NB4 (cell line): ENCODE data around the gene CACTIN.

Experiments
- DNase-seq: peaks from one replicate; pipeline ENCODE4 v3.0.0; 2010; ENCODE audit warnings: low read depth
- H3K4me3 ChIP-seq: one replicate; pipeline ENCODE4 v1.5.1; 2011; ENCODE audit warnings: mild to moderate bottlenecking, low read depth, low read length, moderate library complexity
- MAX ChIP-seq: IDR thresholded peaks from 2 replicates; pipeline ENCODE4 v1.6.1; 2011; ENCODE audit warnings: low read depth, low read length
- MYC ChIP-seq: IDR thresholded peaks from 2 replicates; pipeline ENCODE4 v1.6.1; 2011; ENCODE audit warnings: low read depth, low read length
- POLR2A ChIP-seq: IDR thresholded peaks from 2 replicates; pipeline ENCODE4 v1.6.1; 2011; ENCODE audit warnings: mild to moderate bottlenecking; ENCODE audit not compliant: insufficient read length; ENCODE audit errors: extremely low read depth
- TF ChIP-seq, protein P1 (sequence below): IDR thresholded peaks from one replicate; pipeline ENCODE4 v1.5.1; 2012; ENCODE audit warnings: low read depth, low read length

Gene CACTIN

DNA sequence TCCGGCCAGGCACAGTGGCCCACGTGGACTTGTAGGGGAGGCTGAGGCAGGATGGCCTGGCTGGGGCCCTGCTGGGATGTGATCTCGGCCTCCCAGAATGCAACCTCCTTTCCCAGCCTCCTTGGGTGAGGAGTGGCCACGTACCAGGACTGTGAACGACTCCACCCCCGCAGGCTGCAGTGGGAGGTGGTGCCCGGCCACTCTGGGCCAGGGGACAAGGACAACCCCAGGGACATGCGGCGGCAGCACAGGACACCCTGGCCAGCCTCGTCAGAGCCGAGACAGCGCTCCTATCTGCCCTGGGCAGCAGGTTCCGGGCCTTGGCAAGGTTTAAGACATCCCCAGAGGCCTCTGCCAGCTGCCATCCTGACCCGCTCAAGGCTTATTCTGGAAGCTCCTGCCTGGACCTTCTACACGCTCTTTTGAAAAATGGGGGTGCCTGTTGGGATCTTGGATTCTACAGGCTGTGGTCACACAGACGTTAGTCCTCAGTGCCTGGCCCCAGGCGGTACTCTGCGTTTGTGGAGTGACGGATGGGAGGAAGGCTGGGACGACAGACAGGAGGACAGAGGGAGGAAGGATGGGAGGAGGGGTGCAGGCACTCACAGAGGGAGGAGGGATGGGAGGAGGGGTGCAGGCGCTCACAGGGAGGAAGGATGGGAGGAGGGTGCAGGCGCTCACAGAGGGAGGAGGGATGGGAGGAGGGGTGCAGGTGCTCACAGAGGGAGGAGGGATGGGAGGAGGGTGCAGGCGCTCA, 19.9 kb upstream of the CACTIN start:
- no peak for TF ChIP-seq MAX
- TF ChIP-seq POLR2A, result no peak
- TF ChIP-seq, protein P1, sequence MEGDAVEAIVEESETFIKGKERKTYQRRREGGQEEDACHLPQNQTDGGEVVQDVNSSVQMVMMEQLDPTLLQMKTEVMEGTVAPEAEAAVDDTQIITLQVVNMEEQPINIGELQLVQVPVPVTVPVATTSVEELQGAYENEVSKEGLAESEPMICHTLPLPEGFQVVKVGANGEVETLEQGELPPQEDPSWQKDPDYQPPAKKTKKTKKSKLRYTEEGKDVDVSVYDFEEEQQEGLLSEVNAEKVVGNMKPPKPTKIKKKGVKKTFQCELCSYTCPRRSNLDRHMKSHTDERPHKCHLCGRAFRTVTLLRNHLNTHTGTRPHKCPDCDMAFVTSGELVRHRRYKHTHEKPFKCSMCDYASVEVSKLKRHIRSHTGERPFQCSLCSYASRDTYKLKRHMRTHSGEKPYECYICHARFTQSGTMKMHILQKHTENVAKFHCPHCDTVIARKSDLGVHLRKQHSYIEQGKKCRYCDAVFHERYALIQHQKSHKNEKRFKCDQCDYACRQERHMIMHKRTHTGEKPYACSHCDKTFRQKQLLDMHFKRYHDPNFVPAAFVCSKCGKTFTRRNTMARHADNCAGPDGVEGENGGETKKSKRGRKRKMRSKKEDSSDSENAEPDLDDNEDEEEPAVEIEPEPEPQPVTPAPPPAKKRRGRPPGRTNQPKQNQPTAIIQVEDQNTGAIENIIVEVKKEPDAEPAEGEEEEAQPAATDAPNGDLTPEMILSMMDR, result no peak
- TF ChIP-seq MYC, result no peak
- DNase-seq, result no peak
- no peak overlapping the region for H3K4me3 ChIP-seq

- TF ChIP-seq MYC, result no peak
- TF ChIP-seq, protein P1, result no peak
- no peak for TF ChIP-seq POLR2A
- TF ChIP-seq MAX, result no peak
- no peak overlapping the region for H3K4me3 ChIP-seq
- DNase-seq, result no peak
Observed at GRCh38 chr19:3645726-3646125, 19.1 kb upstream of the CACTIN start.

DNA sequence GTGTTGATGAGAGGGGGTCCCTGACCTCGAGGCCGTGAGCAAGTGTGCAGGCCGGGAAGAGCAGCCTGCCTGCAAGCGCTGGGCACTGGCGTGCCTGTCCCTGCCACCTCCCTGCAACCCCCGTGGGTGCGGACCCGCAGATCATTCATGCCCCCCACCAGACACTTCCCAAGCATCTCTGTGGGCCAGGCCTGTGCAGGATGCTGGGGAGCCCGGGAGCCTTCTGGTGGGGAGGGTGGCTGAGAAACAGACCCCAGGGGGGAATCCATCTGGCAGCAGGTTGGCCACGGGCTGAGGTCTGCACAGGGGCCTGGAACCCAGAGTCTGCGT, 18.4 kb upstream of the CACTIN start:
- TF ChIP-seq MAX (no peak), POLR2A (no peak), MYC (no peak)
- TF ChIP-seq, protein P1, result no peak
- no peak for DNase-seq
- no peak overlapping the region for H3K4me3 ChIP-seq

GRCh38 chr19:3644351-3645066, 17.9 kb upstream of the CACTIN start:
- H3K4me3 ChIP-seq, result no peak overlapping the region
- no peak for DNase-seq
- TF ChIP-seq, protein P1, result no peak
- TF ChIP-seq MYC (no peak), MAX (no peak), POLR2A (no peak)

GRCh38 chr19:3643674-3644313, 17.2 kb upstream of the CACTIN start:
- TF ChIP-seq, protein P1, result no peak
- no peak for DNase-seq
- no peak overlapping the region for H3K4me3 ChIP-seq
